ENCODE results near the gene LPIN1. TPM values are rescaled to one million over a fixed set of nuclear protein-coding genes. Genes with fewer than 3 reads are reported as not detected.

LPIN1 gene
- total RNA-seq, 1 experiment from 2014 or later: 19.4 TPM

DNA sequence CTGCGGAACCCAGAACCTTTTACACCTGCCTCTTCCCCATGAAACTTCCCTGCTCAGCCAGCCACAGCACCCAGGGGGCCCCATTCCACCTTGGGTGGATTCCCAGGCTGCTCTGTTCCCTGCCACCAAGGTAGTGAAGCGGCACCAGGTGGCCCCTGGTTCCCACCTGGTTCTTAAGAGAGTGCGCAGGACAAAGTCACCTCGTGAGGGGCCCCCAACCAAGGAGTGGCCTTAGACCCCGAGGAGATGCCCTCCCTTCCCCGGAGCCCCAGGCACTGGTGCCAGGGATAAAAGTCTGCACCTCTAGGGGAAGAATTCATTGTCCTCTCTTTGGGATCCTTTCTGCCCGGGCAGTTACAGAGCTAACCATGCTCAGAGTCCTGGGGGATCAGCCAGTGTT lies 3.1 kb upstream of the LPIN1 start:
- no peaks in the 10 kb centered on the region for H3K27me3 ChIP-seq (replicated peaks)
- H3K9me3 ChIP-seq (replicated peaks): no peaks in the 10 kb centered on the region
- DNase-seq (ENCODE audit: low read depth in 1 of 2, low spot score in 2 of 2): no peak
- no peak overlapping the region for H3K27ac ChIP-seq
- peaks cover 5% of the 10 kb centered on the region for H3K36me3 ChIP-seq
- H3K4me1 ChIP-seq (replicated peaks): peaks cover 32% of the 10 kb centered on the region
- H3K4me3 ChIP-seq: no peak overlapping the region

- Histone ChIP-seq H3K36me3 (peaks cover 5% of the 10 kb centered on the region), H3K27ac (peak overlapping the region; percentile 62), H3K4me1 (replicated peaks) (peaks cover 32% of the 10 kb centered on the region), H3K4me3 (no peak overlapping the region), H3K27me3 (replicated peaks) (no peaks in the 10 kb centered on the region), H3K9me3 (replicated peaks) (no peaks in the 10 kb centered on the region)
- DNase-seq (ENCODE audit: low read depth in 1 of 2, low spot score in 2 of 2): peak; percentile 95 to 98
Observed at GRCh38 chr2:11743846-11744553, 2.4 kb upstream of the LPIN1 start.

DNA sequence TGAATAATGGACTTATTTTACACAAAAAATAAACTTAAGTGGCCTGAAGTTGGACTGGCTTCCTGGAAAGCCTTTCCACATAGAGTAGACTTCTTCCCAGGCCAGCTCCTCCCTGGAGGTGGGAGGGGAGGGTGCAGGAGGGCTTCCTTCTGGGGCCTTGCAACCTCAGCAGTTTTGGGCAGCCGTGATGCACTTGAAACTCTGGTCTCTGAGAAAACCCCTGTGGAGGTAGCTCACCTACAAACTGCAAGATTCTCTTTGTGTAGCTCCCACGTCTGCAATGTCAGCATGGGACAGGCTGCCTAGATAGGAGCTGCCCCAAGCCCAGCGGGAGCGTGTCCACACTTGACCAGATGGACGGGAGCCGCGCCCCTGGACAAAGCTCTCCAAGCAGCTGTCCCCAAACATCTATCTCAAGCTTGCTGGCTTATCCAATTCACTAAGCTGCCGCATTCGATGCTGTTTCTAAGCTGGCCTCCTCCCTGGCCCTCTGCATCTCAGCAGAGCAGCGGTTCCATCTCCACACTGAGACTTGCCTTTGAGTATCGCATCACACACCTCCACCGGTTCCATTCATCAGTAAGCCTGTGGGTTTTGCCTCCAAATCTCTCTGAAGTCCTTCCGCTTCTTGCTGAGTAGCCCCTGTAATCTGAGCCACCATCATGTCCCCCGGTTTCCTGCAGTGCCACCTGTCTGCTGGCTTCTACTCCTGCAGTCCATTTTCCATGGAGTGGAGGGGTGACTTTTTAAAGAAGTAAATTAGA lies 1.6 kb upstream of the LPIN1 start:
- peaks cover 32% of the 10 kb centered on the region for H3K4me1 ChIP-seq (replicated peaks)
- no peaks in the 10 kb centered on the region for H3K27me3 ChIP-seq (replicated peaks)
- H3K4me3 ChIP-seq: no peak overlapping the region
- H3K27ac ChIP-seq: peak overlapping the region; percentile 62
- no peaks in the 10 kb centered on the region for H3K9me3 ChIP-seq (replicated peaks)
- peaks cover 5% of the 10 kb centered on the region for H3K36me3 ChIP-seq
- DNase-seq (ENCODE audit: low read depth in 1 of 2, low spot score in 2 of 2): no peak

- Histone ChIP-seq H3K27me3 (replicated peaks) (no peaks in the 10 kb centered on the region), H3K4me3 (peak overlapping the region; percentile 93; the same call in 1 of the 2 replicates), H3K9me3 (replicated peaks) (no peaks in the 10 kb centered on the region), H3K4me1 (replicated peaks) (peaks cover 39% of the 10 kb centered on the region), H3K36me3 (peaks cover 5% of the 10 kb centered on the region), H3K27ac (peak overlapping the region; percentile 45; the same call in 1 of the 2 replicates)
- no peak for DNase-seq (ENCODE audit: low read depth in 1 of 2, low spot score in 2 of 2)
Observed at GRCh38 chr2:11745613-11746375, 638 bp upstream of the LPIN1 start.

GRCh38 chr2:11746807-11747459 lies 501 bp downstream of the LPIN1 start:
- Histone ChIP-seq H3K27me3 (replicated peaks) (no peaks in the 10 kb centered on the region), H3K4me3 (peak overlapping the region; percentile 93), H3K4me1 (replicated peaks) (peaks cover 39% of the 10 kb centered on the region), H3K9me3 (replicated peaks) (no peaks in the 10 kb centered on the region), H3K27ac (peak overlapping the region; percentile 65), H3K36me3 (peaks cover 5% of the 10 kb centered on the region)
- DNase-seq (ENCODE audit: low read depth in 1 of 2, low spot score in 2 of 2): peak in 1 of 2 experiments; percentile 45

DNA sequence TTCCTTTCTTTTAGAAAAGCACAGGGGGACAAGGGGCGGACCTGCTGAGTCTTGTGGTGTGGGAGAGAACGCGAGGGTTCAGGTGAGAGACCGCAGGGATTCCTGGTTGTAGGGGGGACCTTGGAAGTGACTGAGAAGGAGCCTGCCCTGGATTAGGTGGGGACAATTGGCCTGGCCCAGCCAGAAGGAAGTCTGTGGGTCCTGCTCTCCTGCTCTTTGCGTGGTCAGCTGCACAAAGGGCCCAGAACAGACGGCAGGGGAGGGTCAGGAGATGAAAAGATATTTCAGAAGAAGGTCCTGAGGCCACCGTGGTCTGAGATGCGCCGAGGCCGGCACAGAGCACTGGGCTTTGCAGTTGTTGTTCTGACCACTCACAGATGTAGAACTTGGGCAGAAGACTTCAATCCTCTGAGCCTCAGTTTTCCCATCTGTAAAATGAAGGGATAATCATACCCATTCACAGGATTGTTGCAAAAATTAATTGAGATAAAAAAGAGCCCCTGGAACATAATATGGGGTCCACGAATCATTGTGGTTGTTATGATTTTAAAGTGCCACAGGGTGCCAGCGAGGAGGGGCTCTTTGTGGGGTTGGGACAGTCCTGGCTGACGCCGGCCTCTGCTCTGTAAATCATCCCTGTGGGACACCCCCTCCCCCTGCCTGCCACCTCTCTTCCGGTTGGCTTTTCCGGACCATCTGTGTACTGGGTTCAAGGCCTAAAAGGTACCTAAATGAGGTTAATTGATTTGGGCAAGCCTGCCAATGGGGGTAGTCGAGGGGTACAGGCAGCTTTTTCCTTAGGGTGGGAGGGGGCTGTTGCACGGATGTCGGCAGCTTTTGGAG lies 1.8 kb downstream of the LPIN1 start:
- H3K4me1 ChIP-seq (replicated peaks): peaks cover 39% of the 10 kb centered on the region
- peaks cover 5% of the 10 kb centered on the region for H3K36me3 ChIP-seq
- no peak overlapping the region for H3K4me3 ChIP-seq
- DNase-seq (ENCODE audit: low read depth in 1 of 2, low spot score in 2 of 2): no peak
- no peak overlapping the region for H3K27ac ChIP-seq
- no peaks in the 10 kb centered on the region for H3K27me3 ChIP-seq (replicated peaks)
- no peaks in the 10 kb centered on the region for H3K9me3 ChIP-seq (replicated peaks)

DNA sequence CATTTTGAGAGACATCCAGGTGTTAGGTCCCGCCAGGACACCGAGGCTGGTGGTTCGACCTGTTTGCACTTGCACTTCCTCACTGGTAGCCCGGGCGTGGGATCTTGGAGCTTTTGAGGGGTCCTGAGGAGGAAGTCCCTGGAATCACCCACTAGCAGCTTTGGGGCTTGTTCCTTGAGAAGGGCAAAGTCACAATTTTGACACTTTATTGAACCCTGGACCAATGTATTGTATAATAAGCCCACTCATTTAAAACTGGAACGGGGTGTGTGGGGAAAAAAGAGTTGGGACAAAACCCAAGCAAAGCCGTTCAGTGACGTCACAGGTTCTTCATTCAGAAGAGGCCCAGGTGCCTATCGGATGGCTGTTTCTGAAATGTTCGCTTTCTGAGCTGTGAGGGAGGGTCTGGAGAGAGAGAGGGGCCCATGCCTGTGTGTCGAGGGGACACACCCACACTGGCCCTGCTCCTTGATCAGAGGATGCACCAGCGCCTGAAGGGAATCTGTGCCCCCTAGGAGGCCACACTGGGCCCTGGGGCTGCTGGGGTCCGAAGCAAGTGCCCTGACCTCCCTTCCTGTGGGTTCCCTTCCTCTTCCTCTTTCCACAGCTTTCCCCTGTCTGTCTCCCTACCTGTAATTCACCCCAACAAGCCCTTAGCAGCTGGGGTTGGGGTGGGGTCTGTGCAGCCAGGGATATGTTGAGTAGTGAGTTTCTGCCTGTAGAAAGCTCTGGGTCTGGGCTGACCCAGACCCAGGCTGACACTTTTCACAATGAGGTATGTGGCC lies 2.6 kb downstream of the LPIN1 start:
- H3K9me3 ChIP-seq (replicated peaks): no peaks in the 10 kb centered on the region
- H3K4me3 ChIP-seq: no peak overlapping the region
- no peaks in the 10 kb centered on the region for H3K27me3 ChIP-seq (replicated peaks)
- H3K27ac ChIP-seq: no peak overlapping the region
- peaks cover 5% of the 10 kb centered on the region for H3K36me3 ChIP-seq
- DNase-seq (ENCODE audit: low read depth in 1 of 2, low spot score in 2 of 2): no peak
- H3K4me1 ChIP-seq (replicated peaks): peaks cover 42% of the 10 kb centered on the region

DNA sequence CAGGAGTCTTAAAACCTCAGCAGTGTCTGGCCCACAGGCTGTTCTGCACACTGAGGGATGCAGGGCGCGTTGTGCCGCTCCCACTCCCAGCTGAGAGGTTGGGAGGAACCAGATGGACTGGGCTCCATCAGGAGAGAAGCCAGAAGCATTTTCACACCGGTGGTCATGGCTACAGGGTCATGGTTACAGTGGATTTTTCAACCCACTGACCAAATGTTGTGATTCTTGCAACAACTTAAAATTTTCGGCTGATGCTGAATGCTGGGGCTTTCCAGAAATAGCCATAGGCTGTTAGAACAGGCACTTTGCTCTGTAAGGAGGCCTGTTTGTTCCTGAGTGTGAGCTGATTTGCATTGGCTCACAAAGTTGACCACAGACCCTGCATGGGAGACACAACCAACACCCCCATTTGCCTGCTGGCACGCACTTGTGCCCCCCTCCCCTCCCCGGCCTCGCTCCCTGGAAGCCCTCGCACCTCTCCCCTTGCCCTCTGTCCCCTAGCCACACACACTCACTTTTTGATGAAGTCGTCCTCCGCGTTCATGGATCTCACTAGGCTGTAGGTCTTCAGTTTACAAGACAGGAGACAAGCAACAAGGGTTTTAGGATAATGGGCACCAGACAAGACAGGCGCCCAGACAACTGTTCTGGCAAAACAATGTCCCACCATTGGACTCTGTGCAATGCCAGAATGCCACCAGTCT lies 3.4 kb downstream of the LPIN1 start:
- H3K9me3 ChIP-seq (replicated peaks): no peaks in the 10 kb centered on the region
- no peak overlapping the region for H3K4me3 ChIP-seq
- peaks cover 42% of the 10 kb centered on the region for H3K4me1 ChIP-seq (replicated peaks)
- no peaks in the 10 kb centered on the region for H3K27me3 ChIP-seq (replicated peaks)
- DNase-seq (ENCODE audit: low read depth in 1 of 2, low spot score in 2 of 2): no peak
- peaks cover 5% of the 10 kb centered on the region for H3K36me3 ChIP-seq
- H3K27ac ChIP-seq: no peak overlapping the region

GRCh38 chr2:11750422-11750821 lies 4.0 kb downstream of the LPIN1 start:
- no peak overlapping the region for H3K4me3 ChIP-seq
- no peaks in the 10 kb centered on the region for H3K9me3 ChIP-seq (replicated peaks)
- peaks cover 5% of the 10 kb centered on the region for H3K36me3 ChIP-seq
- peaks cover 37% of the 10 kb centered on the region for H3K4me1 ChIP-seq (replicated peaks)
- DNase-seq (ENCODE audit: low read depth in 1 of 2, low spot score in 2 of 2): no peak
- H3K27ac ChIP-seq: no peak overlapping the region
- no peaks in the 10 kb centered on the region for H3K27me3 ChIP-seq (replicated peaks)

DNA sequence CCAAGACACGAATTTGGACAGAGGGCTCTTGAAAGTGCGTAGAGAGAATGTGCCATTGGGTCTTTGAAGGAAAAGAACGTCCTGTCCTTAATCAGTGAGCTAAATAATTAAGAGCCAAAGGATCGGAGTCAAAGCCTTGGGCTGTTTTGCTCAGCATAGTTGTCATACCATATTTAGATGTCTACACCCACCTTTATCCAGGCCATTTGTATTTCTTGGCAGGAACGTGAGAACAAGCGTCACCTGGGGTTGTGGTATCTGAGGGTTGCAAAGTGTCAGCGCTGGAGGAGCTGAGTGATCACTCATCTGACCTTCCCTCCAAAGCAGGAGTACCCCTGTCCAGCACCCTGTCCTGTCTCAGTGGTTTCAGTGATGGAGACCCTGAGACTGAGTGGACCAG lies 4.5 kb downstream of the LPIN1 start:
- H3K4me3 ChIP-seq: no peak overlapping the region
- H3K27me3 ChIP-seq (replicated peaks): no peaks in the 10 kb centered on the region
- DNase-seq (ENCODE audit: low read depth in 1 of 2, low spot score in 2 of 2): no peak
- peaks cover 35% of the 10 kb centered on the region for H3K4me1 ChIP-seq (replicated peaks)
- no peak overlapping the region for H3K27ac ChIP-seq
- peaks cover 5% of the 10 kb centered on the region for H3K36me3 ChIP-seq
- no peaks in the 10 kb centered on the region for H3K9me3 ChIP-seq (replicated peaks)

DNA sequence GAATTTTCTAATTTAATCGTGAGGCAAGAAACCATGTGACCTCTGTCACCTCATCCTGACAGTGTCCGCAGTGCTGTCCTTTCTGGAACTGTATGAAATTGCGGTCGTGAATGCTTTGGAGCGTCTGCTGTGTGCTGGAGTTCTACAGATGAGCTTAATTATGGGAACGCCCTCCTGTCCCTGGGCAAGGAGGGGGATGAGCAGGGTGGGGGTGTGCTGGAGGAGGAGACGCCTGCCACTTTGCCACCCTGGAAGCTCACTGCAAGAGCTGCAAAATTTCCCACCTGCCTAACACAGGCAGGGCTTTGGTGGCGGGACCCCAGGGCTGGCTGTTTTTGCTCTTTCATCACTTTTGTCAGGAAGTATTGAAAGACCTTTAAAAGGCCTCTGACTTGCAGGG lies 6.5 kb downstream of the LPIN1 start:
- H3K36me3 ChIP-seq: no peaks in the 10 kb centered on the region; the same call in 1 of the 2 replicates
- H3K27ac ChIP-seq: no peak overlapping the region
- no peak overlapping the region for H3K4me3 ChIP-seq
- H3K27me3 ChIP-seq (replicated peaks): no peaks in the 10 kb centered on the region
- H3K4me1 ChIP-seq (replicated peaks): peaks cover 24% of the 10 kb centered on the region
- no peaks in the 10 kb centered on the region for H3K9me3 ChIP-seq (replicated peaks)
- no peak for DNase-seq (ENCODE audit: low read depth in 1 of 2, low spot score in 2 of 2)

DNA sequence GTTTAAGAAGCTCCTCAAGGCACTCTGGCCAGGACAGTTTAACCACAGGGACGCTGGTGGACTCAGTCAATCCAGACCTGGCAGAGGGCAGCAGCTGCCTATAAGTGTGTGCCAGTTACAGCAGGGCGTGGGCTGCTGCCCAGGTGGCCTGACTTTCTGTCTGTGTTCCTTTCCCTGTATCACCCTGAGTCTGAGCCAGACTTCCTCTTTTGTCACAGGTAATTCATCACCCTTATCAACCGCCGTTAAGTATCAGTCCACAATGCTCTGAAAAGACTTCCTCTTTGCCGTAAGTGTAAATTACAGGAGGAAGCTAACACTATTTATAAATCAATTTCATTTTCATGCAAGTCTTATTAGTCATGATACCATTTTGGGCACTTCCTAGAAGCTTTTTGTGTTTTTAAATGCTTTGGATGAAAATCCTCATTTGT lies 7.0 kb downstream of the LPIN1 start:
- Histone ChIP-seq H3K9me3 (replicated peaks) (no peaks in the 10 kb centered on the region), H3K36me3 (no peaks in the 10 kb centered on the region; the same call in 1 of the 2 replicates), H3K4me1 (replicated peaks) (peaks cover 21% of the 10 kb centered on the region), H3K4me3 (no peak overlapping the region), H3K27ac (no peak overlapping the region), H3K27me3 (replicated peaks) (no peaks in the 10 kb centered on the region)
- DNase-seq (ENCODE audit: low read depth in 1 of 2, low spot score in 2 of 2): no peak
